Calu3 (cell line): Measurements from ENCODE around the gene ZDHHC24. TPM values are rescaled to one million over a fixed set of nuclear protein-coding genes. Genes with fewer than 3 reads are reported as not detected.

Source experiments
- BruUV-seq: library from RNA; stranded (reverse); fragments of 400-500 nt; replicated peaks from 2 replicates; lab custom pipeline; 2021; lab: Mats Ljungman, UMichigan
- CTCF ChIA-PET: fragments of 300-600 bp; sonication (Branson Sonifier 250); formaldehyde crosslinking; loops from one replicate; lab custom pipeline; 2022; ENCODE audit warnings: antibody characterized with exemption; lab: Charles Lee
- DNase-seq: peaks from one replicate; pipeline ENCODE4 v3.0.0; 2022
- H3K27ac Mint-ChIP-seq: one replicate; pipeline ENCODE4 v1.8.0; 2022; ENCODE audit warnings: mixed read lengths; ENCODE audit not compliant: unreplicated experiment
- H3K27me3 Mint-ChIP-seq: one replicate; pipeline ENCODE4 v1.8.0; 2022; ENCODE audit warnings: mixed read lengths; ENCODE audit not compliant: unreplicated experiment
- H3K36me3 Mint-ChIP-seq: one replicate; pipeline ENCODE4 v1.8.0; 2022; ENCODE audit warnings: mild to moderate bottlenecking, moderate library complexity, mixed read lengths; ENCODE audit not compliant: insufficient read depth, unreplicated experiment
- H3K4me1 Mint-ChIP-seq: one replicate; pipeline ENCODE4 v1.8.0; 2022; ENCODE audit warnings: mild to moderate bottlenecking, low read depth, mixed read lengths; ENCODE audit not compliant: unreplicated experiment
- H3K4me3 Mint-ChIP-seq: one replicate; pipeline ENCODE4 v1.8.0; 2022; ENCODE audit warnings: mild to moderate bottlenecking, low read depth, moderate library complexity, mixed read lengths; ENCODE audit not compliant: unreplicated experiment
- H3K9me3 Mint-ChIP-seq: one replicate; pipeline ENCODE4 v1.8.0; 2022; ENCODE audit warnings: low read depth, mixed read lengths; ENCODE audit not compliant: unreplicated experiment
- CTCF ChIP-seq: fragments of 200-600 bp; IDR thresholded peaks from one replicate; pipeline ENCODE4 v1.8.0; 2022; ENCODE audit warnings: antibody characterized with exemption; ENCODE audit not compliant: unreplicated experiment
- intact Hi-C: fragments of 100-400 bp; cut with micrococcal nuclease; formaldehyde crosslinking; loops from one replicate; pipeline ENCODE4 v1.10.0; 2022; ENCODE audit not compliant: unreplicated experiment
- total RNA-seq: library from RNA; stranded (reverse); gene quantifications from 2 replicates; pipeline ENCODE4 v1.2.3, GENCODE V29; 2022

The ZDHHC24 gene
- total RNA-seq, 1 experiment from 2014 or later, result 15.1 TPM

DNA sequence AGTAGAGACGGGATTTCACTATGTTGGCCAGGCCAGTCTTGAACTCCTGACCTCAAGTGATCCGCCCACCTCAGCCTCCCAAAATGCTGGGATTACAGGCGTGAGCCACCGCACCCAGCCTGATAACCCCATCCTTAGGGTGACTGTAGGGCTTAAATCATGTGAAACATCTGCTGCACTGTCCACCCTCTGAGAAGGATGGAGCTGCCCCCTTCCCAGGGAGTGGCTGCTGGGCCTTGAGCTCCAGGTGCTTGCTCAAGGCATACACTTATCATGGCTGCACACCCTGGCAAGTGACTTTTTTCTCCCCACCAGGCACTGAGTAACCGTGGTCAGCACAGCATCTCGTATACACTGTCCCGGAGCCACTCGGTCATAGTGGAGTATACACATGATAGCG, 73.8 kb downstream of the ZDHHC24 start:
- Mint-ChIP-seq H3K4me1 (peaks cover 7% of the 10 kb centered on the region), H3K27ac (no peak overlapping the region), H3K4me3 (no peak overlapping the region), H3K36me3 (peaks cover 26% of the 10 kb centered on the region), H3K27me3 (no peaks in the 10 kb centered on the region), H3K9me3 (no peaks in the 10 kb centered on the region)
- BruUV-seq, result no TSS peak
- no peak for TF ChIP-seq CTCF
- DNase-seq, result no peak
- CTCF ChIA-PET, result no interaction called here
- intact Hi-C loops, result no loop called here

GRCh38 chr11:66471142-66471541, 74.7 kb downstream of the ZDHHC24 start:
- H3K4me1 Mint-ChIP-seq, result peaks cover 8% of the 10 kb centered on the region

More at GRCh38 chr11:66471142-66471541, 74.7 kb downstream of the ZDHHC24 start:
- Mint-ChIP-seq H3K36me3 (peaks cover 29% of the 10 kb centered on the region), H3K27me3 (no peaks in the 10 kb centered on the region), H3K27ac (no peak overlapping the region), H3K9me3 (no peaks in the 10 kb centered on the region), H3K4me3 (no peak overlapping the region)
- BruUV-seq, result no TSS peak
- intact Hi-C loops, result no loop called here
- DNase-seq, result no peak
- no peak for TF ChIP-seq CTCF
- CTCF ChIA-PET, result interaction anchor here (1.2 kb wide), 1 partner anchor 9 kb away, joined by 4 read pairs; the partner anchor contains the start of gene DPP3

Other genes starting within 250 kb of the ZDHHC24 start
- gene CD248, start 229.0 kb downstream of the ZDHHC24 start, total RNA-seq, result not detected in 2 replicates
- gene RIN1, start 209.6 kb downstream of the ZDHHC24 start, total RNA-seq, result 17.6 and 23.7 TPM in 2 replicates
- 48.1 and 51.0 TPM in 2 replicates for gene BRMS1, start 200.9 kb downstream of the ZDHHC24 start, total RNA-seq
- 11.8 and 12.2 TPM in 2 replicates for gene B4GAT1, start 198.4 kb downstream of the ZDHHC24 start, total RNA-seq
- gene SLC29A2, start 174.3 kb downstream of the ZDHHC24 start, total RNA-seq, result 37.7 and 40.4 TPM in 2 replicates
- not detected in 2 replicates for gene NPAS4, start 125.0 kb downstream of the ZDHHC24 start, total RNA-seq
- 76.1 and 79.6 TPM in 2 replicates for gene MRPL11, start 107.2 kb downstream of the ZDHHC24 start, total RNA-seq
- gene PELI3, start 79.1 kb downstream of the ZDHHC24 start, total RNA-seq, result 7.6 and 8.1 TPM in 2 replicates
- gene DPP3, start 65.6 kb downstream of the ZDHHC24 start, total RNA-seq, result 57.4 and 58.0 TPM in 2 replicates
- 32.2 and 38.2 TPM in 2 replicates for gene BBS1, start 35.4 kb downstream of the ZDHHC24 start, total RNA-seq
- gene ACTN3, start 855 bp upstream of the ZDHHC24 start, total RNA-seq, result not detected in 2 replicates
- 1.7 TPM in 2 replicates for gene CTSF, start 22.6 kb upstream of the ZDHHC24 start, total RNA-seq
- 0.91 and 1.0 TPM in 2 replicates for gene CCDC87, start 47.0 kb upstream of the ZDHHC24 start, total RNA-seq
- 33.2 and 34.2 TPM in 2 replicates for gene CCS, start 47.1 kb upstream of the ZDHHC24 start, total RNA-seq
- 102 and 107 TPM in 2 replicates for gene RBM14, start 70.6 kb upstream of the ZDHHC24 start, total RNA-seq
- 137 and 144 TPM in 2 replicates for gene RBM4, start 92.7 kb upstream of the ZDHHC24 start, total RNA-seq
- 20.3 and 23.0 TPM in 2 replicates for gene RBM4B, start 131.8 kb upstream of the ZDHHC24 start, total RNA-seq
- 41.3 and 46.3 TPM in 2 replicates for gene SPTBN2, start 183.2 kb upstream of the ZDHHC24 start, total RNA-seq